COLO668 (cell line): Measurements from ENCODE around the gene NELFE.
"Not testable (repeated sequence)": the region's sequence is repeated elsewhere in the genome, so short reads cannot be mapped to it uniquely, and the experiment has no call there.

ENCODE experiments used
- DNase-seq: peaks from one replicate; lab custom pipeline; 2025; ENCODE audit not compliant: unreplicated experiment; lab: John Stamatoyannopoulos, UW

NELFE gene

DNA sequence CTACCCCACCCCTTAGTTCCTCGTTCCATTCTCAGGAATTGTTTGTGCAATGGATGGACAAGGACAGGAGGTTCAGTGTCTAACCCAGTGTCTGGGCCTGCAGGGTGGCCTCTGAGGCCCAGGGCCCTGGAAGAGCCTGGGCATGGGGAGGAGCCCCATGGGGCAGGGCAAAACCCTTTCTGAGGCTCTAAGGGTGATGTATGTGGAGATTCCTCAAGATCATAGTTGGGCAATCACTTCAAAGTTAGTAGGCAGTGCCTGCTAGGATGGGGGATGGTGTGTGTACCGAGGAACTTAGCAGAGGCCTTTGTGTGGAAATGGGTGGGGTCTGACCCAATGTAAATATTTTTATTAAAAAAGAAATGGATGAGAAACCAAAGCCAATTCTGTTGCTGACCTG, 38.0 kb downstream of the NELFE start:
- no peak for DNase-seq

DNA sequence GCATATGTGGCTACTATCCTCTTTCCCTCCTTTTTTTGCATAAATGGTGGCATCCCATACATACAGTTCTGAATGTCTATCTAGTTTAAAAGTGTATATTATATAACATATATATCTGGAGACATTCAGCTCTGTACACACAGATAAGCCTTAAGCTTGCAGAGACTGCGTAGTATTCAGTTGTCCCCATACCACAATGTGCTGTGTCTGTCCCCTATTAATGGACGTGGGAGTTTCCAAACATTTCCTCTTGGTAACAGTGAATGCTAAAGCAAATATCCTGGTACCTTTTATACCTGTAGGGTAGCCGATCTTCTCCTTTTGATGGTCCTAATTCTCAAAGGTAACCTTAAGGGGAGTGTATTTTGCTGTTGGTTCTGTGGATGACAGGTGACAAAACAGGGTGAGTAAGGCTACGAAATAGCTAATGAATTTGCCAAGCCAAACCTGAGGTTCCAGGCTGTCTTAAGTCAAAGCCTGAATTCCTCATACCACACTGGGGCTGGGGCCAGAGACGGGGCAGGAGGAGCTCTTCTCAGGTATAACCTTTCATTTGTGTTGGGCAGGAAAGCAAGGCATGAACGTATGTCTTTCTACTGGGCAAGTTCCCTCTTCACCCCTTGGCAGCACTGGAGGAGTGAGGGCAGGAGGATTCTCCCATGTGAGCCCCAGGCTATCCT, 39.0 kb downstream of the NELFE start:
- no peak for DNase-seq

DNA sequence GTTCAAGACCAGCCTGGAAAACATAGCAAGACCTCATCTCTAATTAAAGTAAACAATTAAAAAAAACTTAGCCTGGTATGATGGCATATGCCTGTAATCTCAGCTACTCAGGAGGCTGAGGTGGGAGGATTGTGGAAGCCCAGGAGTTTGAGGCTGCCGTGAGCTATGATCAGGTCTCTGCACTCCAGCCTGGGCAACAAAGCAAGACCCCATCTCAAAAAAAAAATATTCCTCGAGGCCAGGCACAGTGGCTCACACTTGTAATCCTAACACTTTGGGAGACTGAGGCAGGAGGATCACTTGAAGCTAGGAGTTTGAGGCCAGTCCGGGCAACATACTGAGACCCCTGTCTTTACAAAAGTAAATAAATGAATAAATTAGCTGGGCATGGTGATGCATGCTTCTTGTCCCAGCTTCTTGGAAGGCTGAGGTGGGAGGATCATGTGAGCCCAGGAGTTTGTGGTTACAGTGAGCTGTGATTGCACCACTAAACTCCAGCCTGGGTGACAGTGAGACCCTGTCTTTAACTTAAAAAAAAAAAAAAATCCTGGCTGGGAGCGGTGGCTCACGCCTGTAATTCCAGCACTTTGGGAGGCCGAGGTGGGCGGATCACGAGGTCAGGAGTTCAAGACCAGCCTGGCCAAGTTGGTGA, 40.6 kb downstream of the NELFE start:
- no peak for DNase-seq

DNA sequence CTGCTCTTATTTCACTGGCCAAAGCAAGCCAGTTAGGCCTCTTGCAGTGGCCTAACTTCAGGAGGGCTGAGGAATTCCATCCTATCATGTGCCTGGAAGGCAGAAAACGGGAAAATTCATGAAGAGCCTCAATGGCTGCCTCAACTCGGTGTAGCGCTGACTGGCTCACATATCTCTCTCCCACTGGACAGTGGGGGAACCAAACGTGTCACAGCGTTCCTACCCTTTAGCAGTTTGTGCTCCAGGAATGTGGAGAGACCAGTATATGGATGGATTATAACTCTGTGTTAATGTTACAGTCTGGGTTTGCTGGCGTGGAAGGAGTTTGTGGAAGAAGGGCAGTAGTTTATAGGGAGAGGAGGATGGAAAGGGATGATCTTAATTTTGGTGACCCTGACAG, 43.0 kb downstream of the NELFE start:
- no peak for DNase-seq

DNA sequence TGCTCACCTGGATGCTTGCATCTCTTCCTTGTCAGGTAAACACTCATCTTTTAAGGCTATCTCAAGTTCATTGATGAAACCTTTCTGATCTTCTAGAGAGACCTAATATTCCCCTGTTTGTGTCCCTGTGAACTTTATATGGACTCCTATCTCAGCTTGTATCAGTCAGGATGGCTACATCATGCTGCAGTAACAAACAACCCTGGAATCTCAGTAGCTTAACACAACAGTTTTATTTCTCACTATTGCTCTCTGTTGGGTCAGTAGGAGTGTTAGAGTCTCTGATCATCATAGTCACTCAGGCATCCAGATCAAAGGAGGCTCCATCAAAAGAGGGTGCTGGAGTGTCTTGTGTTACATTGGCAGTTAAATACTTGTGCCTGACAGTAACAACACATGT, 43.4 kb downstream of the NELFE start:
- DNase-seq: no peak

DNA sequence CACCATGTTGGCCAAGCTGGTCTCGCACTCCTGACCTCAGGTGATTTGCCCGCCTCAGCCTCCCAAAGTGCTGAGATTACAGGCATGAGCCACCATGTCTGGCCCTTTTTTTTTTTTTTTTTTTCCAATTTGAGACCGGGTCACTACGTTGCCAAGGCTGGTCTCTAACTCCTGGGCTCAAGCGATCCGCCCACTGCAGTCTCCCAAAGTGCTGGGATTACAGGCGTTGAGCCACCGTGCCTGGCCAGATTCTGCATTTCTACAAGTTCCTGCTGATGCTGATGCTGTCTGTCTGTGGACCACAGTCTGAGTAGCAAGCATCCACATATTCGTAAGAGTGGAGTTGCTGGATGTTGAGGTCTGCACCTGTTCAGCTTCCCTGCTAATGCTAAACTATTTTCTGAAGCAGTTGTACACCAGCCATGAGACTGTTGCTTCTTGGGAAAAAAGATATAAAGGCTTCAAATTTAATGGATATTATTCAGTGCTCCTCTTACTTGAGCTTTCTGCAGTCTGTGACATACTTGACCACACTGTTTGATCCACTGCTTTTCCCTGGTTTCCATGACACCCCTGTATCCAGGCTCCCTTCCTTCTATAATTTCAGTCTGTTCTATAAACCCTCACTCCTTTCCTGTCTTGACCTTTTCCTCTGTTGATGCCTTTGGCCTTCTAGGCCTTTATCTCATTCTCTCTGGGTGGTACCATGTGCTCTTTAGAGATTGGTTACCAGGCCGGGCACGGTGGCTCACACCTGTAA, 46.8 kb downstream of the NELFE start:
- no peak for DNase-seq

DNA sequence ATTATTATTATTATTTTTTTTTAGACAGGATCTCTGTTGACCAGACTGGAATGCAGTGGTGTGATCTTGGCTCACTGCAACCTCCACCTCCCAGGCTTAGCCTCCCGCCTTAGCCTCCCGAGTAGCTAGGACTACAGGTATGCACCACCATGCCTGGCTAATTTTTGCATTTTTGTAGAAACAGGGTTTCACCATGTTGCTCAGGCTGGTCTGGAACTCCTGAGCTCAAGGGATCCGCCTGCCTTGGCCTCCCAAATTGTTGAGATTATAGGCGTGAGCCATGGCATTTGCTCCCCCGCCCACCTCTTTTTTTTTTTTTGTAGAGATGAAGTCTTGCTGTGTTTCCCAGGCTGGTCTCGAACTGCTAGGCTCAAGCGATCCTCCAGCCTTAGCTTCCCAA, 49.5 kb downstream of the NELFE start:
- DNase-seq: not testable (repeated sequence)

DNA sequence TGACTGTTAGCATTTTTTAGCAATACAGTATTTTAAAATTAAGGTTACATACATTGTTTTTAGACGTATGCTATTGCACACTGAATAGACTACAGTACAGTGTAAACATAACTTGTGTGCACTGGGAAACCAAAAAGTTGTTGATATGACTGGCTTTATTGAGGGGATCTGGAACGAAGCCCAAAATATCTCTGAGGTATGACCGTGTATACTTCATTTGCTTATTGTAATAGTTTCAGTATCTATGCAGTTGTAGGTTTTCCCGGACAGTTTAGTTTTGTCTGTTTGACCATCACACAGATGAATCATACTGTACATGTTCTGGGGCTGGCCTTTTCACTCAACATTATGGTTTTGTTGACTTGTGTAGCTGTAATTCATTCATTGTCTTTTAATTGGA, 50.0 kb downstream of the NELFE start:
- no peak for DNase-seq

DNA sequence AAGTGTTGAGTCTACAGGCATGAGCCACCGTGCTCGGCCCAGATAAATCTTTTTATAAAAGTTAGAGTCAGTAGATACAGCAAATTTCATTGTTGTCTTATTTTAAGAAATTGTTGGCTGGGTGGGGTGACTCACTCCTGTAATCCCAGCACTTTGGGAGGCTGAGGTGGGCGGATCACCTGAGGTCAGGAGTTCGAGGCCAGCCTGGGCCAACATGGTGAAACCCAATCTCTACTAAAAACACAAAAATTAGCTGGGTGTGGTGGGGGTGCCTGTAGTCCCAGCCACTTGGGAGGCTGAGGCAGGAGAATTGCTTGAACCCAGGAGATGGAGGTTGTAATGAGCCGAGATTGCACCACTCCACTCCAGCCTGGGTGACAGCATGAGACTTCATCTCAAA, 50.5 kb downstream of the NELFE start:
- not testable (repeated sequence) for DNase-seq

DNA sequence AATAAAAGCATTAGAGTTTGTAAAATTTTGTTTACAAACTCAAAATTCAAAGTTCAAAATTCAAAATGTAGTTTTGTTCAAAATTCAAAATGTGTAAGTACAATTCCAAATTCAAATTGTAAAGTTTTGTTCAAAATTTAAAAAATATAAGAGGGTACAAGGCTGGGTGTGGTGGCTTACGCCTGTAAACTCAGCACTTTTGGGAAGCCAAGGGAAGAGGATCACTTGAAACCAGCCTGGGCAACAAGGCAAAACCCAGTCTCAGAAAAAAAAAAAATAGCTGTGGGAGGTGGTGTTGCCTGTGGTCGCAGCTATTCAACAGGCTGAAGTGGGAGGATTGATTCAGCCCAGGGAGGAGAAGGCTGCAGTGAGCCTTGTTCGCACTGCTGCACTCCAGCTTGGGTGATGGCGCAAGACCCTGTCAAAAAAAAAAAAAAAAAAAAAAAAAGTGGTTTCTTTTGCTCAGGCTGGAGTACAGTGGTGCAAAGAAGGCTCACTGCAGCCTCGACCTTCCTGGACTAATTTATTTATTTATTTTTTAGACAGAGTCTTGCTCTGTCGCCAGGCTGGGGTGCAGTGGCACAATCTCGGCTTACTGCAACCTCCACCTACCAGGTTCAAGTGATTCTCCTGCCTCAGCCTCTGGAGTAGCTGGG, 51.5 kb downstream of the NELFE start:
- no peak for DNase-seq

DNA sequence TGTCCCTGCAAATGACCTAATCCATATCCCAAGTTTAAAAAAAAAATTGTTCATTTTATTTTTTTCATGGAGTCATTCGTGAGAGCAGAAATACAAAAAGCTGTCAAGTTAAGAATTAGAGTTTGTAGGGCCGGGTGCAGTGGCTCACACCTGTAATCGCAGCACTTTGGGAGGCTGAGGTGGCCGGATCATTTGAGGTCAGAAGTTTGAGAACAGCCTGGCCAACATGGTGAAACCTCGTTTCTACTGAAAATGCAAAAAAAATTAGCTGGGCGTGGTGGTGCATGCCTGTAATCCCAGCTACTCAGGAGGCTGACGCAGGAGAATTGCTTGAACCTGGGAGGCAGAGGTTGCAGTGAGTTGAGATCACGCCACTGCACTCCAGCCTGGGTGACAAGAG, 52.0 kb downstream of the NELFE start:
- DNase-seq: not testable (repeated sequence)

DNA sequence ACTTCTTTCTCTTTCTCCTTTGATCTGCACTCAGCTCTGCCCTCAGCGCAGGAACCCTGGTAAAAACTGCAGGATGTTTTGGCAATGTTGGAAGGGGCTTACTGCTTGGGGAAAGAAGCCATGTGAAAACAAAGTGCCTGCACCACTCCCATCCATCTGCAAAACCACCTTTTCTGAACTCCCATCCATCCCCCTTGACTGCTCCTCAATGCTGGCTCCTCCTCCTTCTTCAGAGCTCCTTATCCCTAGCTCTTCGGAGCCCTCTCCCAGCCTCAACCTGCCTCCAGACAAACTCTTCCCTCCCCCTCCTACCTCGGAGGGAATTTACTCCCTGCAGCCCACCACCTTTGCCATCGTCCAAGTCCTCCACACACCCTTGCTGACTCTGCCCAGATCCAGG, 52.6 kb downstream of the NELFE start:
- DNase-seq: no peak

DNA sequence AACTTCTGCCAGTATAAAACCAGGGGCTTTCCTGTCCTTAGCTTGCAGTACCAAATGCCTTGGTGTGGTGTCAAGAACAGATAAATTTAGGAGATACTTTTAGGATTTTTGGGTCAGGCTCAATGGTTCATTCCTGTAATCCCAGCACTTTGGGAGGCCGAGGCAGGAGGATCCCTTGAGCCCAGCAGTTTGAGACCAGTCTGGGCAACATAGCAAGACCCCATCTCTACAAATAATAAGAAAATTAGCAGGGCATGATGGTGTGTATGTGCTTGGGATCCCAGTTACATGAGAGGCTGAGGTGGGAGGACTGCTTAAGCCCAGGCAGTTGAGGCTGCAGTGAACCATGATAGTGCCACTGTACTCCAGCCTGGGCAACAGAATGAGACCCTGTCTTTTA, 53.7 kb downstream of the NELFE start:
- no peak for DNase-seq

DNA sequence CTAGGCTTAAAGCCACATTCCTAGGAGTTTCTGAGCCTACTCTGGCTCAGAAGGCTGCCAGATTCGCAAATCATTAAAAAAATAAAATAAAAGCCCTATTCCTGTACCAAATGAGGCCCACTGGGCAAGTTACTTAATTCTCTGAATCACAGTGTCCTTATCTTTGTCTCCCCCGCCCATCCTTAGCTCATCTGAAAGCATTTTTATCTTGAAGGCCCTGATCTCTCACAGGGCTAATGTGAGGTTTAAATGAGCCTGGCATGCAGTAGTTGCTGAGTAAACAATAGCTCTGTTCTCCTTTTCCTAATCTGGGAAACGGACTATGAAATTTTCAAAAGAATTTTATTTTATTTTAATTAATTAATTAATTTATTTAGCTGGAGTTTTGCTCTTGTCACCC, 54.8 kb downstream of the NELFE start:
- DNase-seq: no peak
